ENCODE measurements around the gene OXLD1.

The OXLD1 gene

GRCh38 chr17:81695211-81695610, 28.8 kb upstream of the OXLD1 start:
- no peak for DNase-seq (ENCODE audit: extremely low spot score)
- POLR2A ChIA-PET, result no interaction called here
- no peak for TF ChIP-seq CTCF (IDR thresholded peaks at IDR 0.05; ENCODE audit: control extremely low read depth, extremely low read depth, low read depth, missing control alignments)
- CTCF ChIA-PET, result no interaction called here

- ChIA-PET POLR2A (no interaction called here), CTCF (no interaction called here)
- TF ChIP-seq CTCF (IDR thresholded peaks at IDR 0.05; ENCODE audit: control extremely low read depth, extremely low read depth, low read depth, missing control alignments), result no peak
- DNase-seq (ENCODE audit: extremely low spot score), result no peak
Observed at GRCh38 chr17:81694810-81695209, 28.4 kb upstream of the OXLD1 start.

- ChIA-PET CTCF (interaction anchor here (1.5 kb wide), 1 partner anchor 9 kb away, joined by 4 read pairs; the partner anchor contains the start of gene MRPL12), POLR2A (interaction anchor here (1.0 kb wide), 1 partner anchor 16 kb away, joined by 3 read pairs; no protein-coding TSS in a partner anchor)
- DNase-seq (ENCODE audit: extremely low spot score), result no peak
- no peak for TF ChIP-seq CTCF (IDR thresholded peaks at IDR 0.05; ENCODE audit: control extremely low read depth, extremely low read depth, low read depth, missing control alignments)
Observed at GRCh38 chr17:81693509-81694210, 27.3 kb upstream of the OXLD1 start.

DNA sequence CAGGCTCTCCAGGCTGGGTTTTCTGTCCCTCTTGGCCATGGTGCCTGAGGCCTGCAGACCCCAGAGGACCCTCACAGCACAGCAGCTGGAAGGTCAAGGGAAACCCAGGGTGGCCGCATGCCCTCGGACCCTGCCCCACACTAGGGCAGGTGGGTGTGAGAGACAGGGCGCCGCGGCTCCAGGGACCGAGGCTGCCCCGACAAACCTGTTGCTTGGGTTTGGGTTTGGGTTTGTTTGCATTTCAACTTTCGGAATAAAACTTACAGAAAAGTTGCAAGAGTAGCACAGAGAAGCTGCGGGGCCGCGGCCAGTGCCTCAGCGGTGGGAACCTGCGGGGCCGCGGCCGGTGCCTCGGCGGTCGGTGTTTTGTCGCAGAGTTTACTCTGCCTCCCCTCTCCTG, 25.2 kb upstream of the OXLD1 start:
- no peak for DNase-seq (ENCODE audit: extremely low spot score)
- CTCF ChIA-PET, result interaction anchor here (0.7 kb wide), 1 partner anchor 11 kb away, joined by 3 read pairs; the partner anchor contains the start of gene MRPL12
- POLR2A ChIA-PET, result no interaction called here
- TF ChIP-seq CTCF (IDR thresholded peaks at IDR 0.05; ENCODE audit: control extremely low read depth, extremely low read depth, low read depth, missing control alignments), result no peak

DNA sequence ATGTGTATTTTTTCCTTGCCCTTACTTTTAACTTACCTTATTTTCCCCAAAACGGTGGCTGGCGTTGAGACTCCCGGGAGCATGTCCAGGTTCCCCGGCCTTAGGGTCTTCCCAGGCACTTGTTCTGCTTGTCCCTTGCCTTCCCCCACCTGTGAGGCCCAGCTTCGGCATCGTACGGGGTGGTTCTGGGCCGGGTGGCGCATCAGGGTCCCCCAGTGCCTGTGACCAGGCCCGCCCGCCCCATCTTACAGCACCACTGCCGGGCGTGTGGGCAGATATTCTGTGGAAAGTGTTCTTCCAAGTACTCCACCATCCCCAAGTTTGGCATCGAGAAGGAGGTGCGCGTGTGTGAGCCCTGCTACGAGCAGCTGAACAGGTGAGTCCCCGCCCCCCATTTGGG, 24.8 kb upstream of the OXLD1 start:
- POLR2A ChIA-PET, result no interaction called here
- TF ChIP-seq CTCF (IDR thresholded peaks at IDR 0.05; ENCODE audit: control extremely low read depth, extremely low read depth, low read depth, missing control alignments), result no peak

DNA sequence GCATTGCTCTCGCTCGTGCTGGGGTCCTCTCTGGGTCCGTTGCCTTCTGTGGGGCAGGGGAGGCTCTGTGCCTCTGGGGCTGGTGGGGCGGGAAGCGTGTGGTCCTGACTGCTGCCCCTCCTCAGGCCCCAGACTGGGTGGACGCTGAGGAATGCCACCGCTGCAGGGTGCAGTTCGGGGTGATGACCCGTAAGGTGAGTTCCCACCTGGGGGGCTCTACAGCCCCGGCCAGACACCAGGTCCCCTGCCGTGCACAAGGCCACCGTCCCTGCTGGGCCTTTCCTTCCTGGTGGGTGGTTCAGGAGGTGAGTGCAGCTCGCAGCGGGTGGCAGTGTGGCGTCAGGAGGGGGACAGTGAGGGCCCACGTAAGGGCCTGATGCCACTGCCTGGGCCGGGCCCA, 24.1 kb upstream of the OXLD1 start:
- no peak for TF ChIP-seq CTCF (IDR thresholded peaks at IDR 0.05; ENCODE audit: control extremely low read depth, extremely low read depth, low read depth, missing control alignments)
- CTCF ChIA-PET, result interaction anchor here (1.4 kb wide), 1 partner anchor 11 kb away, joined by 3 read pairs; no protein-coding TSS in a partner anchor
- POLR2A ChIA-PET, result no interaction called here
- no peak for DNase-seq (ENCODE audit: extremely low spot score)

More for the DNA sequence above, 24.8 kb upstream of the OXLD1 start:
- CTCF ChIA-PET, result interaction anchor here (0.7 to 1.4 kb wide), 2 partner anchors 10 to 12 kb away, joined by 3 read pairs; partner anchors contain the start of gene MRPL12
- no peak for DNase-seq (ENCODE audit: extremely low spot score)
